OCI-LY1 (cell line): ENCODE data around the gene GOLGA1.
"Not testable (repeated sequence)": the region's sequence is repeated elsewhere in the genome, so short reads cannot be mapped to it uniquely, and the experiment has no call there.

Source experiments
- H2AFZ ChIP-seq: fragments of 200-600 bp; sonication (generic), shearing (Covaris generic); 2 replicates; pipeline ENCODE4 v1.6.0; 2014; ENCODE audit warnings: antibody characterized with exemption, mild to moderate bottlenecking, low read length
- H3F3A ChIP-seq: fragments of 200-600 bp; sonication (generic), shearing (Covaris generic); 2 replicates; pipeline ENCODE4 v1.6.0; 2014; ENCODE audit warnings: mild to moderate bottlenecking, antibody characterized with exemption, low read length, moderate library complexity; ENCODE audit not compliant: insufficient read depth
- H3K27ac ChIP-seq: fragments of 200-600 bp; sonication (generic); 2 replicates; pipeline ENCODE4 v1.5.1; 2014; ENCODE audit warnings: low read length, mixed run types, mild to moderate bottlenecking, low read depth; ENCODE audit not compliant: poor library complexity, severe bottlenecking
- H3K27me3 ChIP-seq: fragments of 200-600 bp; sonication (generic); 2 replicates; pipeline ENCODE4 v1.6.0; 2014; ENCODE audit warnings: antibody characterized with exemption, mild to moderate bottlenecking, low read length, moderate library complexity; ENCODE audit not compliant: insufficient read depth
- H3K36me3 ChIP-seq: fragments of 200-600 bp; sonication (generic); 2 replicates; pipeline ENCODE4 v1.6.1; 2014; ENCODE audit warnings: mild to moderate bottlenecking, antibody characterized with exemption, low read length, moderate library complexity, mixed read lengths; ENCODE audit not compliant: insufficient read depth
- H3K4me1 ChIP-seq: fragments of 200-600 bp; sonication (generic); 2 replicates; pipeline ENCODE4 v1.5.1; 2014; ENCODE audit warnings: mild to moderate bottlenecking, low read length, moderate library complexity; ENCODE audit not compliant: insufficient read depth, severe bottlenecking
- H3K4me2 ChIP-seq: fragments of 200-600 bp; sonication (generic), shearing (Covaris generic); 2 replicates; pipeline ENCODE4 v1.6.1; 2014; ENCODE audit warnings: low read length
- H3K4me3 ChIP-seq: fragments of 200-600 bp; sonication (generic); 2 replicates; pipeline ENCODE4 v1.5.1; 2014; ENCODE audit warnings: low read length, low read depth, mild to moderate bottlenecking, mixed read lengths; ENCODE audit not compliant: poor library complexity, severe bottlenecking
- H3K79me2 ChIP-seq: fragments of 200-600 bp; shearing (Covaris generic); 2 replicates; pipeline ENCODE4 v1.6.1; 2016; ENCODE audit warnings: mixed run types, low read length, mixed read lengths; ENCODE audit not compliant: insufficient read depth
- H3K9ac ChIP-seq: fragments of 200-600 bp; sonication (generic), shearing (Covaris generic); 2 replicates; pipeline ENCODE4 v1.6.1; 2014; ENCODE audit warnings: mild to moderate bottlenecking, low read length, mixed read lengths
- H3K9me2 ChIP-seq: fragments of 200-600 bp; sonication (generic), shearing (Covaris generic); 2 replicates; pipeline ENCODE4 v1.6.1; 2014; ENCODE audit warnings: low read depth, mild to moderate bottlenecking, low read length, mixed read lengths
- H3K9me3 ChIP-seq: fragments of 200-600 bp; shearing (Covaris generic); 2 replicates; pipeline ENCODE4 v1.6.1; 2014; ENCODE audit warnings: low read length, mixed read lengths
- H4K20me1 ChIP-seq: fragments of 200-600 bp; sonication (generic), shearing (Covaris generic); 2 replicates; pipeline ENCODE4 v1.6.0; 2016; ENCODE audit warnings: mild to moderate bottlenecking, low read length; ENCODE audit not compliant: insufficient read depth
- CTCF ChIP-seq: fragments of 200-600 bp; sonication (generic), shearing (Covaris generic); IDR thresholded peaks from 2 replicates; pipeline ENCODE4 v1.5.1; 2017; ENCODE audit warnings: mild to moderate bottlenecking, antibody characterized with exemption, low read length, moderate library complexity, mixed read lengths
- EZH2 ChIP-seq: fragments of 200-600 bp; sonication (generic), shearing (Covaris generic); IDR thresholded peaks from 2 replicates; pipeline ENCODE4 v1.8.0; 2017; ENCODE audit warnings: borderline replicate concordance, mixed run types, mild to moderate bottlenecking, antibody characterized with exemption, low read length, moderate library complexity, mixed read lengths

The GOLGA1 gene

GRCh38 chr9:124849801-124850200, 91.1 kb downstream of the GOLGA1 start:
- no peak for TF ChIP-seq CTCF
- TF ChIP-seq EZH2: no peak
- H3K9ac ChIP-seq: no peak overlapping the region
- H3K27me3 ChIP-seq: no peaks in the 10 kb centered on the region; the same call in 1 of the 2 replicates
- H4K20me1 ChIP-seq: no peaks in the 10 kb centered on the region
- no peak overlapping the region for H2AFZ ChIP-seq
- no peaks in the 10 kb centered on the region for H3K9me2 ChIP-seq
- no peak overlapping the region for H3K4me3 ChIP-seq
- no peak overlapping the region for H3K4me2 ChIP-seq
- H3K4me1 ChIP-seq: peaks cover 33% of the 10 kb centered on the region
- 0 out of 2 replicates have a peak, but pooled peaks cover 2% of the 10 kb centered on the region for H3F3A ChIP-seq
- no peaks in the 10 kb centered on the region for H3K36me3 ChIP-seq
- no peaks in the 10 kb centered on the region for H3K9me3 ChIP-seq
- H3K27ac ChIP-seq: no peak overlapping the region
- no peaks in the 10 kb centered on the region for H3K79me2 ChIP-seq

- no peak overlapping the region for H2AFZ ChIP-seq
- no peaks in the 10 kb centered on the region for H3K9me3 ChIP-seq
- H3F3A ChIP-seq: no peaks in the 10 kb centered on the region
- no peak overlapping the region for H3K4me2 ChIP-seq
- H3K79me2 ChIP-seq: no peaks in the 10 kb centered on the region
- no peak overlapping the region for H3K9ac ChIP-seq
- no peak overlapping the region for H3K27ac ChIP-seq
- peaks cover 21% of the 10 kb centered on the region for H3K4me1 ChIP-seq
- no peaks in the 10 kb centered on the region; the same call in 1 of the 2 replicates for H3K27me3 ChIP-seq
- H3K9me2 ChIP-seq: no peaks in the 10 kb centered on the region
- no peak overlapping the region for H3K4me3 ChIP-seq
- H4K20me1 ChIP-seq: no peaks in the 10 kb centered on the region
- no peaks in the 10 kb centered on the region for H3K36me3 ChIP-seq
- no peak for TF ChIP-seq CTCF
- TF ChIP-seq EZH2: no peak
These were observed 93.9 kb downstream of the GOLGA1 start for GRCh38 chr9:124846969-124847368.

GRCh38 chr9:124846467-124846866, 94.4 kb downstream of the GOLGA1 start:
- not testable (repeated sequence) for H3K27me3 ChIP-seq, H3K4me3 ChIP-seq, H2AFZ ChIP-seq, H3F3A ChIP-seq, H4K20me1 ChIP-seq, H3K36me3 ChIP-seq, H3K9me2 ChIP-seq, H3K4me2 ChIP-seq, H3K79me2 ChIP-seq, H3K9ac ChIP-seq, H3K27ac ChIP-seq, H3K9me3 ChIP-seq
- H3K4me1 ChIP-seq: peaks cover 21% of the 10 kb centered on the region

GRCh38 chr9:124844291-124844690, 96.6 kb downstream of the GOLGA1 start:
- Histone ChIP-seq H3K27me3 (no peaks in the 10 kb centered on the region), H3K9ac (no peak overlapping the region), H2AFZ (no peak overlapping the region), H3K4me3 (no peak overlapping the region), H3K4me2 (no peak overlapping the region), H3K36me3 (no peaks in the 10 kb centered on the region), H3K27ac (no peak overlapping the region), H4K20me1 (no peaks in the 10 kb centered on the region), H3F3A (no peaks in the 10 kb centered on the region), H3K79me2 (no peaks in the 10 kb centered on the region), H3K9me3 (no peaks in the 10 kb centered on the region), H3K4me1 (peaks cover 28% of the 10 kb centered on the region), H3K9me2 (no peaks in the 10 kb centered on the region)
- TF ChIP-seq CTCF: no peak
- no peak for TF ChIP-seq EZH2
